NCI-H748 treated with DMSO at 0.1 percent for 48 hours (cell line): ENCODE data around the gene ARRB1.
"Not testable (repeated sequence)": the region's sequence is repeated elsewhere in the genome, so short reads cannot be mapped to it uniquely, and the experiment has no call there.

Experiments
- DNase-seq: peaks from one replicate; lab custom pipeline; 2025; lab: John Stamatoyannopoulos, UW

ARRB1 gene

DNA sequence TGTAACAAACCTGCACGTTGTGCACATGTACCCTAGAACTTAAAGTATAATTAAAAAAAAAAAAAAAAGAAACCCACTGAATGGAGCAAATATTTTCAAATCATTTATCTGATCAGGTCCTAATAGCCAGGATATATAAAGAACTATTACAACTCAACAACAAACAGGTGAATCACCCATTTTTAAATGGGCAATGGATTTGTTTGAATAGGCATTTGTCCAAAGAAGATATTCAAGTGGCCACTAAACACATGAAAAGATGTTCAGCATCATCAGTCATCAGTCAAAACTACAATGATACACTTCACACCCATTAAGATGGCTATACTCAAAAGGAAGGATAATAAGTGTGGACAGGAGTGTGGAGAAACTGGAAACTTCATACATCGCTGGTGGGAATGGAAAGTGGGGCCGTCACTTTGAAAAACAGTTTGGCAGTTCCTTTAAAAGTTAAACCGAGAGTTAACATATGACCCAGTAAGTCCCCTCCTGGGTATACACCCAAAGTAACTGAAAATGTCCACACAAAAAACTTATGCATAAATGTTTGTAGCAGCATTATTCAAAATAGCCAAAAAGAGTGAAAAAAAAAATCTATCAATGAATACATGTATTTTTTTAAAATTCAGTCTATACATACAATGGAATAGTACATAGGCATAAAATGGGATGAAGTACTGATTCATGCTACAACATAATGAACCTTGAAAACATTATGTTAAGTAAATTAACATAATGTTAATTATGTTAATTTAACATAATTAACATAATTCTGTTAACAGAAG lies 53.1 kb downstream of the ARRB1 start:
- peak; percentile 67 for DNase-seq

- DNase-seq: no peak
Measured at GRCh38 chr11:75293903-75294302, 57.6 kb downstream of the ARRB1 start.

- DNase-seq: no peak
Measured at GRCh38 chr11:75292943-75293342, 58.5 kb downstream of the ARRB1 start.

- DNase-seq: no peak
Measured at GRCh38 chr11:75291741-75292140, 59.7 kb downstream of the ARRB1 start.

DNA sequence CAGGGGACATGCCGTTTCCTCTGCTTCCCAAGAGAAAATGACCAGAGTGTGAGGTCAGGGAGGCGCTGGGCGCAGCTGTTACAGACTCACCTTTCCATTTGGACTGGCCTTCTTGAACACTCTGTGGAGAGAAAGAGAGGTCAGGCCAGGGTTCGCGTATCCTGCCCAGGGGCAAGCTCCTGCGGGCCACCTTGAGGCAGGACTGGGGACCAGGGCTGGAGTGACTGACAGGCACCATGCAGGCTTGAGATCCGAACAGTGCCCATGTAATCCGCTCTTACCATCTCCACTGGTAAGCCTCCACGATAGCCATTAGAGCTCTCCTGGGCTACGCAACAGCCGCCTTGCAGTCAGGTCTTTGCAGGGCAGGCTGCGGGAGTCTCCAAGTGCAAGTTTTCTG lies 61.5 kb downstream of the ARRB1 start:
- no peak for DNase-seq

DNA sequence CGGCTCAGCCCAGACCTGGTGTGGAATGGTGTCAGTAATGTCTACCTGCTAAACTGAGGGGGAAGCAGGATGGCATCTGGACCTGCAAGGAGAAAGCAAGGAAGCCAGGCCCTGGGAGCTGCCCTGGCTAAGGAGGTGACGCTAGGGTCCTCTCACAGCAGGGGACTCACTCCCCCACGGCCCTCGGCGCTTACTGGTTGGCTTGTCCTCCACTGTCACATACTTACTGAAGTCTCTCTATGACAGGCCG lies 62.0 kb downstream of the ARRB1 start:
- no peak for DNase-seq

GRCh38 chr11:75287579-75287978 lies 63.9 kb downstream of the ARRB1 start:
- DNase-seq: no peak

DNA sequence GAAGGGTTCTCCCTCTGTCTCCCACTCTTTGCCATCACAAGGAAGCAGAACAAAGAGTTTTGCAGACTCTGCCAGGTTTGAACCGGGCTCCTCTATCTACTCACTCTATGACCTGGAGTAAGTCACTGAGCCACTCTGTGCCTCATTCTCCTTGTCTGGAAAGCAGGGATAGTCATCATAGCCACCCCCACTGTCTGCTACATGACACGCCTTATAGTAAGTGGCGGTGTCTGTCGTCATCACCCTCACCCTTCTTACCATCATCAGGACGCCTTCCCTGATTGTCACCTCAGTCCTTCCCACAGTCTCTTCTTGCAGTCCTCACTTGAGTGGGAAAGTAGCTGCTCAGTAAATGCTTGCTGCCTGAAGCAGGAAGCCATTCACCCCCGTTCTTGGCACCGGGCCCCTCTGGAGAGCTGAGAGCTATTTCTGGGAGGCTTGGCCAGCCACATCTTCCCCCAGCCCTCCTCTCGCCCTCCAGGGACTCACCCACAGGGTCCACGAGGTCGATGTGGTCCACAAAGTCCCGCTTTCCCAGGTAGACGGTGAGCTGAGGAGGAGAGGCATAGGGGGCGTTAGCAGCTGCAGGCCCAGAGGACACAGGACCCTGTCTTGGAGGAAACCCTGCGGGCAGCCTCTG lies 64.5 kb downstream of the ARRB1 start:
- no peak for DNase-seq

- DNase-seq: no peak
Measured at GRCh38 chr11:75285776-75286360, 65.6 kb downstream of the ARRB1 start.

- DNase-seq: no peak
Measured at GRCh38 chr11:75283391-75283931, 68.0 kb downstream of the ARRB1 start.

- DNase-seq: no peak
Measured at GRCh38 chr11:75281469-75282095, 69.9 kb downstream of the ARRB1 start.

DNA sequence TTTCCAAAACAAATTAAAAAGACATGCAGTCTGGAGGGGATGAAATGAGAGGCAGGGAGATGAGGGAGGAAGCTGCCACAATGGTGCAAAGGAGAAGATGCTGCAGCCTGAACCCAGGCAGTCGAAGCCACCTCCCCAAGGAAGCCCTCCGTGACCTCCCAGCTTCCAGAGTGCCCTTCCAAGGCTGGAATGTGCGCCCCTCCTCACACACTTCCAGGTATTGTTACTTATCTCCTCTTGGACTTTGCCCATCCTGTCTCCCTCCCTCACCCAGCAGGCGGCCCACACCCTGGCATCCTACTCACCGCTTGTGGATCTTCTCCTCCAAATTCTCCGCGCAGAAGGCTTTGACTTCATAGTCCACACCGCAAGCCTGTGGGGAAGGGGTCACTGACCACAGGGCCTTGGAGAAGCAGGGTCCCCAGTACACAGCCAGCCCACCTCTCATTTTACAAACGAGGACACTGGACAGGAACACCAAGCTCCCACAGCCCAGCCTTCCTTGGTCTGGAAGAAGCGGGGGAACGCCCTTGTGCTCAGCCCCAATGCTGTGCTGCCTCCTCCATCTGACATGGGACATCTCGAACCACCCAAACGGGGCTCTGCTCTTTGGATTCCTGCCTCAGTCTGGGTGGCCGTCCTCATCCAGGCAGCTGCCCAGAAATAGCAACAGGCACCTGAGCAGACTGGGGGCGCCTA lies 70.5 kb downstream of the ARRB1 start:
- DNase-seq: no peak

DNA sequence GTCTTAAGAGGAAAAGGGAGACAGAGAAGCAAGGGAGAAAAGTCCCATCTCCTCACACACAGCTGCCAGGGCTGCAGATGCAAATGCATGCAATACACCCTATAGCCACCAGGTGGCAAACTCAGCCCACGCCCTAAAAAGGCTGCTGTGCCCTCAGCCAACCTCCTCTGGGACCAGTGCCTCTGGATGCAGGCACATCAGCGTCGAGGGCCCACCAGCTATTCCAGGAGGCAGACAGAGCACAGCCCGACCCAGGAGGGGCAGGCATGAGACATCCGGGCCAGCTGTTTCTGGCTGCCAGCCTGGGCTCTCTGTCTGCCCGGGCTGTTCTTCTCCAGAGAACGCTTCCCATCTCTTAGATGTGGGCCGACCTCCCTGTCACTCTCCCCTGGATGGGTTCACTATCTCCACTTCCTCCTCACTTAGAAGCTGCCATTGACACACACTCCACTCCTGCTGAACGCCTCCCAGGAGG lies 71.2 kb downstream of the ARRB1 start:
- peak; percentile 23 for DNase-seq

DNA sequence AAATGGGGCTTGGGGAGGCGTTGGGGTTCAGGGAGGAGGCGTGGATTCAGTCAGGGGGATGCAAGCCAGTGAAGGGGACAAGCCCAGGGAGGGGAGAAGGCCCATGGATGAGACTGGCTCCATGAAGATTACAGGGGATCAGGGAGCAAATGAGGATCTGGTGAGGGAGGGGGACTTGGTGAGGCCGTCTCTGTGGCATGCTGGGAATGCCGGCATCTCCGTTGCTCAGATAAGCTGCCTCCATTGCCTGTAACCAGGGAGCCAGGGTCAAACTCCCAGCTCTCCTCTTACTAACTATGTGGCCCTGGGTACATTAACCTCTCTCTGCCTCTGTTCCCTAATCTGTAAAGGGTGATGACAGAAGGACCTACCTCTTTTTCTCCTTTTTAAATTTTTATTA lies 72.2 kb downstream of the ARRB1 start:
- no peak for DNase-seq

DNA sequence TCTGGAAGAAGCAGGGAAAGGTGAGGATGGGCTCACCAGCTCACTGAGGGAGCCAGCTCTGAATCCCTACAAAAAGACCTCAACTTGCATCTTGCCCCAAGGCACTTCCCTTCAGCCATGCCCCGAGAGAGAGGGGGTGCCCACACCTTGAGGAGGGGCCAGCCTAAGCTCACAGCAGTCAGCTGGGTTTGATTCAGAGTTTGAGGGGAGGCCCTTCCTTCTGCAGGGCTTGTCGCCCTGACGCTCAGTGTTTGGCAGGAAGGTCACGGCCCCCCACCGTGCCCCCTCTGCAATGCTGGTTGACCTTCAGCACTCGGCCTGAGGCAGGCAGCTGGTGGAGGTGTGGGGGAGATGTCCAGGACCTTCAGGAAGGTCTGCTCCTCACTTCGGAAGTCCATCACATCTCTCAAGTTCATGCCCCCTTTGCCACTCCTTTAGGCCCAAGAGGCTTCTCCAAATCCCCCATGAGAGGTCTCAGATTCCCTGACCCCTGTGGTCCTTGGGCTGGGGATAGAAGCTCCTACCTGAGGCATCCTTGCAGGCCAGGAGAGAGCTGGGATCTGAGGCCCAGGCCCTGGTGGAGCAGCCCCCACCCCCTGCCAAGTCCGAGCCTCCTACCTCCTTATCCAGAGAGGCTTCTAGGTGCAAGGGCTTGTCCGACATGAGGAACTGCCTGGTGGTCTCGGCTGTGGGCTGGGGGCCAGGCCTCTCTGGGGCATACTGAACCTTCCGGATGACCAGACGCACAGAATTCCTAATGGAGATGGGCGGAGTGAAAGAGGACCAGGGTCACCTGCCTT lies 73.3 kb downstream of the ARRB1 start:
- no peak for DNase-seq

- DNase-seq: no peak
Measured at GRCh38 chr11:75277211-75277805, 74.2 kb downstream of the ARRB1 start.

- peak; percentile 93 for DNase-seq
Measured at GRCh38 chr11:75276686-75277085, 74.8 kb downstream of the ARRB1 start.

- DNase-seq: no peak
Measured at GRCh38 chr11:75276186-75276585, 75.3 kb downstream of the ARRB1 start.

DNA sequence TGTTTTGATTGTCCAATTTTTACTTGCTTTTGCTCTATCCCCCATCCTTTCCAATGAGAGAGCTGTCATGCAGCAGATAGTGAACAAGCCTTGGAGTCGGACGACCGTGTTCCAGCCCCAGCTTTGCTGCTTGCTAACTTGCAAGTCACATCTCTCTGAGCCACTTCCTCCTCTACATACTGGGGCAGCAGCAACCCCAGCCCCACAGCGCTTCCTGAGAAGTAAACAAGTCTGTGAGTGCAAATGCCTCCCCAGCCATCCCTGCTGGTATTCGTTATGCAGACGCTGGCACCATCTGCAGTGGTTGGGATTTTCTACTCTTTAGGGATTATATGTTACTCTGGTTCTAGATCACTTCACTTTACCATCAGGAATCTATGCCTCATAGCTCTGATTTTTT lies 75.9 kb downstream of the ARRB1 start:
- DNase-seq: no peak

- DNase-seq: not testable (repeated sequence)
Measured at GRCh38 chr11:75274716-75275115, 76.7 kb downstream of the ARRB1 start.
